GM19238 (cell line): ENCODE results near the gene PIBF1.
"Not testable (repeated sequence)": the region's sequence is repeated elsewhere in the genome, so short reads cannot be mapped to it uniquely, and the experiment has no call there.

Experiments used
- DNase-seq: peaks from one replicate; pipeline ENCODE4 v3.0.0; 2011; ENCODE audit warnings: low spot score; ENCODE audit not compliant: insufficient read length

Gene PIBF1

GRCh38 chr13:73015805-73016204 lies 233.9 kb downstream of the PIBF1 start:
- DNase-seq, result no peak

GRCh38 chr13:73018336-73018735 lies 236.4 kb downstream of the PIBF1 start:
- DNase-seq, result no peak

DNA sequence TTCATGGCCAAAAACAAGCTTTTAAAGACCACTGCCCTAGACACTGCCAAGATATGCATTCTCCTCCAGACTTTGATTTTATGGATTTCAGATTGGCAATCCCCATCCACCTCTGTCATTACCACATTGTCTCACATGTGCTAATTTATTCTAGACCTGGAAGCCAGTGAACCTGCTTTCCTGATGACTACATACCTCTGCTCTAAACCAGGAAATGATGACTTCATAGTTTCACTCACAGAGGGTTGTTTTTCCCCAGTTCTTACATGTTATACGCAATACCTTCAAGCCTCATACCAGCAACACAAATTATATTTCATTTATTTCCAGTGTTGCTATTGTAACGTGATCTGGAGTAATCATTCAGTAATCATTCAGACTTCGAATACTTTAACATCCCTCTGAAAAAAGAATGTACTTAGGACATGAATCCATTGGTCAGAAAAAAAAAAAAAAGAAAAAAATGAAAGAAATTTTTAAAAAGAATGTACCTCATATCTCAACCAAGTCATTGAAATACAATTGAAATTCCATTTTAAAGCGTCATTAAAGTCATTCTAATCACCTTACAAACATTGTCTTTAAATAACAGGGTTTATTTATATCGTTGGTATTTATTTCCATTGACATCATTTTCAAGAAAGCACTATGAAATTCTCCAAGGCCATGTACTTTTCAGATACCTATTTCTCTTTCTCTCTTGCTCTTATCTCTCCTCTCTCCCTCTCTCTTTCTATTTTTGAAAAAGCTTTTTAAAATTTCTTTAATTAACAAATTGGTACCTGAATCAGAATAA lies 243.5 kb downstream of the PIBF1 start:
- no peak for DNase-seq

- DNase-seq, result no peak
These were observed 253.0 kb downstream of the PIBF1 start for GRCh38 chr13:73034901-73035300.

DNA sequence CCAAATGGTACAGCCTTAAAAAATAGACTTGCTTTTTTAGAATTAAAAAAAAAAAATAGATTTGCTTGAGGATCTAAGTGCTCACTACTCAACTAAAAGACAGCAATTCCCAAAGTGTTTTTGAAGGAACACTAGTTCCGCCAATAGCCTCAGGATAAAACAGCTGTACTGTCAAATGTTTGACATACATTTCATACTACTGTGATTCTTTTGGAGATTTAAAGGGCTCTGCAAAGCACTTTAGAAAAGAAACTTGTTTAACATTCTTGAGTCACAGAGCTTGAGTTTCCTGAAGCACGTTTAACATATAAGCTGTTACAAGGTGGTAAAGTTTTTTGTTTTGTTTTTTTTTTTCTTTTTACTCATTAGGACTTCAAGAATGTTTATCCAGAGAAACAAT lies 253.7 kb downstream of the PIBF1 start:
- no peak for DNase-seq

- no peak for DNase-seq
These were observed 254.6 kb downstream of the PIBF1 start for GRCh38 chr13:73036566-73036965.

DNA sequence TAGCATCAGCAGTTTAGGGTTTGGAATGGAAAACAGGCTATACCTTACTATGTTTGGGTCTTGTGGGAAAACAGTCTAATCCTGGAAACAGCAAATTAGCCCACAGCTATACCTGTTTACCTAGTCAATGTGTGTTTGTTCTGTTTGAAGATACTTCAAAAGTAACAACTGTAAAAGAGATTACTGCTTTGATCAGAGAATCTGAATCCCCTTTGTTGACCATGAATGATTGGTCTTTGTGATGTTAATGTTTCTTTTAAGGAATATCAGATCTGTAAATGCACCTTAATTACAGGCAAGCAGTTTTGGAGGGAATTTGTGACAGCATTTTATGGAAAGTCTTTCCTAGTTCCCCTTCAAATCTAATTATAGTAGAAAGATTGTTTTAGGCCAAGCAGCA lies 256.1 kb downstream of the PIBF1 start:
- no peak for DNase-seq

- no peak for DNase-seq
These were observed 257.5 kb downstream of the PIBF1 start for GRCh38 chr13:73039201-73040108.

DNA sequence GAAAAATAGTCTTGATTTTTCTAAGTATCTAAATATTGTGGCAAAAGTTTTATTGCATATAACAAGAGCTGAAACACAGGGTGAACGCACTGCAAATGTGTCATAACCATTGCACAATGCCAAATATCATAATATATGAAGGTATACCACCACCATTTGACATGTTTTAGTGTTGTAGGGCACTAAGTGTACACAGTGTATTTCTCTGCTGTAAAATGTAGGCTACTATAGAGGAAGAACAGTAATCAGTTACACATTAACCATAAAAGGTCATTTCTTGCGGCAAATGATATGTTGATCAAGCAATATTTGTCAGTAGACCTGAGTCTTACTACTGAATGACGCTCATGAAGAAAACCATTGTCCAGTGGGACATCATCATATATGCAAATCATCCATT lies 258.6 kb downstream of the PIBF1 start:
- no peak for DNase-seq

DNA sequence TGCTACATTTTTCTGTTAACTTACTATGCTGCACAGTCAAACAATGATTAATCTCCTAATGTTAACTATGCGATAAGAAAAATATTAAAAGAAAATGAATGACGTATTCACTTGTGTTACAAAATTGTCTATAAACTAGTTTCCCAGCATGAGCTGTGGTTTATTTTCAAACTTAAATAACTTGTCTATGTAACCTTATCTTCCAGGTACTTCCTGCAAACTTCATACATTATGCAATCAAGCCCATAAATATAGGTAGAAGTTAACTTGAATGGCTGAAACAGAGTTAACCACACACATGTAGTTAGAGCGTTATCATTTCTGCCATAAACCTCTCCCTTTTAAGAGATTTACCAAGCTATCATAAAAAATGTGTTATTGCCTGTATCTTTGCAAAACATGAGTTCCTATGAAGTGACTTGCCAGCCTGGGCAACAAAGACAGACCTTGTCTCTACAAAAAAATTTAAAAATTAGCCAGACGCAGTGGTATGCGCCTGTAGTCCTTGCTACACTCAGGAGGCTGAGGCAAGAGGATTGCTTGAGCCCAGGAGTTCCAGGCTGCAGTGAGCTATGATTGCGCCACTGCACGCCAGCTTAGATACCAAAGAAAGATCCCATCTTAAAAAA lies 259.1 kb downstream of the PIBF1 start:
- no peak for DNase-seq

GRCh38 chr13:73045031-73045430 lies 263.1 kb downstream of the PIBF1 start:
- no peak for DNase-seq

DNA sequence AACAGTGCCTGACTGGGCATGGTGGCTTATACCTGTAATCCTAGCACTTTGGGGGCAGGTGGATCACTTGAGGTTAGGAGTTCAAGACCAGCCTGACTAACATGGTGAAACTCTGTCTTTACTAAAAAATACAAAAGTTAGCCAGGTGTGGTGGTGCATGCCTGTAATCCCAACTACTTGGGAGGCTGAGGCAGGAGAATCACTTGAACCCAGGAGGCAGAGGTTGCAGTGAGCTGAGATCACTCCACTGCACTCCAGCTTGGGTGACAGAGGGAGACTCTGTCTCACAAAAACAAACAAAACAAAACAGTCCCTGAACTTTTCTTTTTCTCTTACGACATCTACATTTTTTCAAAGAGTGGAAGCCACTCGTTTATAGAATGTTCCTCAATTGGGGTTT lies 266.7 kb downstream of the PIBF1 start:
- DNase-seq, result not testable (repeated sequence)

DNA sequence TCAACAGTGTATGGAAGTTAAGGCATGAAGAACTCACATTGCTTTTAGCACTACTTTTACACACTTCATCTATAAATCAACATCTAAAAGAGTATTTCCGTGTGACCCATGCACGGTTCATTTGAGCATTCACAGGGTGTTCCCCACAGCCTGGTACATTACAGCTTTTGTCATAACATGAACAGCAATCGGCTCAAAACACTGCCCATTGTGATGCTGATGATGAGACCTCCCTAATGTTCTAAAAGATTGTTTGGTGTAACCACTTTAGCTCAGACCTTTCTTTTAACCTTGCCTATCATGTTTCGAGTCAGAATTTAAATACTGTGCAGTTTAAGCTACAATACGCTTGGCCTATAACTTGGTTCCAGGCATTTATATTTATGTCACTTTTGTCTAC lies 272.8 kb downstream of the PIBF1 start:
- no peak for DNase-seq

GRCh38 chr13:73055813-73056564 lies 274.1 kb downstream of the PIBF1 start:
- DNase-seq, result no peak

DNA sequence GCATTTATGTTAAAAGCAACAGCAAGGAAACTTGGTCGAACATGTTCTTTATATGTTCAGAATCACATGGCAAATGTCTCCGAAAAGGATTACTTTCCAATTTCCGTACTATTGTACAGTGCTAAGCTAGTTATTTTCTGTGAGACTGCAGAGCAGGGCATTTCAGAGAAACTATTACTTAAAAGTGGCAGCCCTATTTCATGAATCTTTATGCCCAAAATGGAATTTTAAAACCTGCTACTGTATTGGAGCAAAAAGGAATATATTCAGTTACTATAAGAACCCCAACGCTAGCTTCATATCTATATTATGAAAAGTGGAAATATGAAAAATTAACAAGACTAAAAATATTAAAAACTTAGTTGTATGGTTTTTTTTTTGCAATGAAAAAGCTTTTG lies 274.6 kb downstream of the PIBF1 start:
- DNase-seq, result no peak

GRCh38 chr13:73057284-73058063 lies 275.5 kb downstream of the PIBF1 start:
- DNase-seq, result no peak

- DNase-seq, result no peak
These were observed 276.1 kb downstream of the PIBF1 start for GRCh38 chr13:73058064-73058313.

DNA sequence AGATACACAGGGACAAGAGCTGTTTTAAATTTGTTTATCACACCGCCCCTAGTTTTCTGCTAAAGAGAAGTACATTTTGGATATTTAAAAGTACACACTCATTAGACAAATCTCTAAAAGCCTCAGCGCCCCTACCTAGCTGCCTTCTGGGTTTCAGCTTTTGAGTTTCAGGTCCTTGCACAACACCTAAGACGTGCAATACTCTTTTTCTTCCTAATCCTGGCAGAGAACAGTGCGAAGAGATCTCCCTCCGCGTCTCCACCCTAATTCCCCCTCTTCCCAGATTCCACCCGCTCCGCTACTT lies 276.5 kb downstream of the PIBF1 start:
- peak; percentile 5 for DNase-seq

DNA sequence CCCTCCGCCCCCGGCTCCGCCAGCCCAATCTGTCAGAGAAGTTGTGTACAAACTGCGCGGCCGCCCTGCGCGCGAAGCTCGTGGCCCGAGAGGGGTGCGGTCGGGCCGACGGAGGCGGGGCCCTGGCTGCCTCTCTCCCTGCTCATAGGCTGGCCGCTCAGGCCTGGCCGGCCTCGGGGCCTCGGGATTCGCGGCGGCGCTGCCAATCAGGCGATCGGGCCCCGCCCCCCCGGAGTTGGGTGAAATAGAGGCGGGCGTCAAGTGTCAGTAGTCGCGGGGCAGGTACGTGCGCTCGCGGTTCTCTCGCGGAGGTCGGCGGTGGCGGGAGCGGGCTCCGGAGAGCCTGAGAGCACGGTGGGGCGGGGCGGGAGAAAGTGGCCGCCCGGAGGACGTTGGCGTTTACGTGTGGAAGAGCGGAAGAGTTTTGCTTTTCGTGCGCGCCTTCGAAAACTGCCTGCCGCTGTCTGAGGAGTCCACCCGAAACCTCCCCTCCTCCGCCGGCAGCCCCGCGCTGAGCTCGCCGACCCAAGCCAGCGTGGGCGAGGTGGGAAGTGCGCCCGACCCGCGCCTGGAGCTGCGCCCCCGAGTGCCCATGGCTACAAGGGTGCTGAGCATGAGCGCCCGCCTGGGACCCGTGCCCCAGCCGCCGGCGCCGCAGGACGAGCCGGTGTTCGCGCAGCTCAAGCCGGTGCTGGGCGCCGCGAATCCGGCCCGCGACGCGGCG lies 277.0 kb downstream of the PIBF1 start, which contains the start of gene KLF5:
KLF5 (plus strand) TSS at position 270 of the 724 bp plus-strand sequence; CDS start at position 593, 323 bp downstream.
- peak; percentile 96 for DNase-seq
